GM21360 (cell line): ENCODE measurements around the gene PRR20G.

Source experiments
- ATAC-seq: cut with Tn5 transposase; IDR thresholded peaks from one replicate; pipeline ENCODE4 v1.9.1; 2021; ENCODE audit warnings: mild to moderate bottlenecking, moderate library complexity; ENCODE audit not compliant: unreplicated experiment

The PRR20G gene

DNA sequence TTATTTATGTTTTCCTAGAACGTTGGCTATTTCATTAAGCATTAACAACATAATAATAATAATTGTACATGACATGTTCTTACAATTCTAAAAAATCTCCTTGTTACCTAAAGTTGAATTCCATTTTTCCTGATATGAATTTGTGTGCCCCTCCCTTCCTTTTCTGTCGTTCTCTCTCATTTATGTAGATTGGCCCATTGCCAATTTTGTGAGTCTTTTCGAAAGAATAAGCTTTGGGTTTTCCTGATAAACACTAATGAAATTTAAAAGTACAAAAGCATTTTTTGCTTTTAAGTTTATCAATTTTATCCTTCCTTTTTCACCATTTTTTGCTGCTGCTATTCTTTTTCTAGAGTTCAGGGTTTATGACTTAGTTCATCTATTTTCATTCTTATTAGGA is 50.0 kb downstream of the PRR20G start:
- no peak for ATAC-seq

- no peak for ATAC-seq
Observed at GRCh38 chr3:127235706-127236105, 52.1 kb downstream of the PRR20G start.

DNA sequence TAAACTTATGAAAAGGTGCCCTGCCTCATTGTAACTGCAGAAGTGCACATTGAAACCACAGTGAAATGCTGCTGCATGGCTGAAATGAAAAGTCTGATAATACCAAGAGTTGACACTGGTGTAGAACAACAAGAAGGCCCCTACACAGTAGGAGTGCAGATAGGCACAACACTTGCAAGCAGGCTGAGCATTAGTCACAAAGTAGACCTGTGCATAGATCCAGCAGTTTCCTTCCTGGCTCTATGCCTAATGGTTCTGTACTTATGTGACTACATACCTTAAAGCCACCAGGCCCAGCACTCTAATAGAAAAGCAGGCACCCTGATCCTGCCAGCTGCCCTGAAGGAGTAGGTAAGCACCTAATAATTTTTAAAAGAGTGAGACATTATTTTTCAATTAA is 53.1 kb downstream of the PRR20G start:
- ATAC-seq: no peak
